Fibroblast of mammary gland (primary cell): ENCODE data around the gene WDR7.

Experiments used
- DNase-seq: peaks from one replicate; pipeline ENCODE4 v3.0.0-alpha.2; 2010; ENCODE audit warnings: low read depth
- H3K4me3 ChIP-seq: 2 replicates; pipeline ENCODE4 v1.5.1; 2011; ENCODE audit warnings: low read depth, mild to moderate bottlenecking, low read length, moderate library complexity; ENCODE audit not compliant: control insufficient read depth
- CTCF ChIP-seq: conservative IDR thresholded peaks from 2 replicates; pipeline ENCODE4 v1.5.1; 2011; ENCODE audit warnings: low read depth, low read length, inconsistent platforms; ENCODE audit not compliant: control insufficient read depth, insufficient read depth

WDR7 gene

DNA sequence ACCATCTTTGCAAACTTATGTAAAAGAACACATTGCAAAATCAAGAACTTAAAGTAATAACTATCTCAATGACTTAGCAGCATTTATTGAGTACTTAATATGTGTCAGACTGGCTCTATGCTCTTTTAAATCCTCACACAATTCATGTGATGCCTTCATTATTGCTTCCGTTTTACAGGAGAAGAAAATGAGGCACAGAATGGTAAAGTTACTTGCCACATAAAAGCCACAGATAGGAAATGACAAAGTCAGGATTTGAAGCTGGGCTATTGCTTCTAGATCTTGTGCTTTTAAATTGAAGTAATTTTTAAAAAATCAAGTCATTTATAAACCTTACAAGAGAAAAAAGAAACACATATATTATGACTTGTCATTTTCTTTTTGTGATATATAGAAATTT is 174.2 kb downstream of the WDR7 start:
- TF ChIP-seq CTCF = no peak
- no peak for DNase-seq
- no peak overlapping the region for H3K4me3 ChIP-seq

- no peak for TF ChIP-seq CTCF
- no peak overlapping the region for H3K4me3 ChIP-seq
- DNase-seq = no peak
These were observed 174.7 kb downstream of the WDR7 start for GRCh38 chr18:56825878-56826277.

DNA sequence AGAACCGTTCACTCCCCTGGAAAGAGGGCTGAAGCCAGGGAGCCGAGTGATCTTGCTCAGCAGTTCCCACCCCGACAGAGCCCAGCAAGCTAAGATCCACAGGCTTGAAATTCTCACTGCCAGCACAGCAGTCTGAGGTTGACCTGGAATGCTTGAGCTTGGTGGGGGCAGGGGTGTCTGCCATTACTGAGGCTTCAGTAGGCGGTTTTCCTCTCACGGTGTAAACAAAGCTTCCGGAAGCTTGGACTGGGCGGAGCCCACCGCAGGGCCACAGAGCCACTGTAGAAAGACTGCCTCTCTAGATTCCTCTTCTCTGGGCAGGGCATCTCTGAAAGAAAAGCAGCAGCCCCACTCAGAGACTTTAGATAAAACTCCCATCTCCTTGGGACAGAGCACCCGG is 180.8 kb downstream of the WDR7 start:
- no peak for TF ChIP-seq CTCF
- no peak for DNase-seq
- H3K4me3 ChIP-seq = no peak overlapping the region

DNA sequence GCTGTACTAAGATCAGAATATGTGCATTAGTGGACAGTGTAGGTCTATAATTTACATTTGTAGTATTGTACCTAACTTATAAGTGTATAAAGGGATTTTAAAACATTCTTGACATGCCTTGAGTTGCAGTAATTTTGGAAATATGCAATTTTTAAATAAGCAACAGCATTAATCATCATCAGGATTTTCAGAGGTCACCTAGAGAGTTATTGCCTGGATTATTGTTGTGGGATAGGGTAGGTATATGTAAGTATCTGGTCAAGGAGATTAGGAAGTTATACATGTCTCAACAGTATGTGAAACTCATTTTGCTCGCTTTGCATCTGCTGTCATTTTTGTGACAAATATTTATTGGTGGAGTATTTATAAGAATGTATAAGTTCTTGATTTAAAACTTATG is 184.2 kb downstream of the WDR7 start:
- DNase-seq = no peak
- no peak for TF ChIP-seq CTCF
- no peak overlapping the region for H3K4me3 ChIP-seq

DNA sequence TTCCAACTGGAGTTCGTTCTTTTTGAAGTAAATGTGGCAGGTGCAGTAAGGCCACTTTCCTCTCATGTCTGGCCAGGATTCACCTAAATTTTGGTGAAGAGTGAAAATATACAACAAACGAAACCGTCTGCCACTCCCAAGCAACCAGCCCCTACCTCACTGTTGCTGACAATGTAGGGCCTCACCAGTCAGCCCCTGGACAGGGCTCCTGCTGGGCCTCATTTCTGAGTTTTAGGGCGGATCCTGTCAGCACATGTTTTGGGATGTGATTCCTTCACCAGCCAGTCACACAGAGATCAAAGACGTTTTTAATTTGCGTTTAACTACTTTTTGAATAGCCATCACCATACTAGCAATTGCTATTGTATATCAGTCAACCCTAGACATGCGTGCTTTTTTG is 185.0 kb downstream of the WDR7 start:
- no peak for TF ChIP-seq CTCF
- no peak for DNase-seq
- no peak overlapping the region for H3K4me3 ChIP-seq

DNA sequence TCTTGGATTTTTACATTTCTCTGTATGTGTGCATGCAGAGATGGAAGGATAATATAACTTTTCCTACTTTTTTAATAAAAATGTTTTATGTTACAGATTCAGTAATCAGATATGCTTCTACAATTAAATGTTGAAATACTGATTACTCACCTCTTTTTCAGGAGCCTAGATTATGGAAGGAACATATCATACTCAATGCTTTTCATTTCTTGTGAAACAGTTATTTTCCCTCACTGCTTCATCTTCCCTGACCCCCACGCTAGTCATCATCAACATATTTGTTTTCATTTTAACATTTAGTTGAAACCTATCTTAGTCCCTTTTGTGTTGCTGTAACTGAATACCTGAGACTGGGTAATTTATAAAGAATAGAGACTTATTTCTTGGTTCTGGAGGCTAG is 190.7 kb downstream of the WDR7 start:
- peak; percentile 31 for DNase-seq
- no peak for TF ChIP-seq CTCF

DNA sequence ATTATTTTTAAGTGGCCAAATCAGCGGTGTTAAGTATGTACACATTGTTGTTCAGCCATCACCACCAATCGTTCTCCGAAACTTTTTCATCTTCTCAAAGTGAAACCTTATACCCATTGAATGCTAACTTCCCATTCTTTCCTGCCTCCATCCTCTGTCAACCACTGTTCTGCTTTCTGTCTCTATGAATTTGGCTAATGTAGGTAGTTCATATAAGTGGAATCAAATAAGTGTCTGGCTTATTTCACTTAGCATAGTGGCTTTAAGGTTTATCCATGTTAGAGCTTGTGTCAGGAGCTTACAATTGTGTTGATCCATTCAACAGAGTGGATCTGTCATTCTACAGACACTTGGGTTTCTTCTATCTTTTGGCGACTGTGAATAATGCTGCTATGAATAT is 192.1 kb downstream of the WDR7 start:
- no peak for TF ChIP-seq CTCF
- no peak overlapping the region for H3K4me3 ChIP-seq
- DNase-seq = no peak

More for the DNA sequence above, 190.7 kb downstream of the WDR7 start:
- no peak overlapping the region for H3K4me3 ChIP-seq
